Right atrium auricular region (tissue), 2 donors: ENCODE data around the gene TTC23L. TPM values are rescaled to one million over a fixed set of nuclear protein-coding genes. Genes with fewer than 3 reads are reported as not detected.

Experiments
- DNase-seq: peaks from one replicate; pipeline ENCODE4 v3.0.0-alpha.2; 2019; ENCODE audit warnings: low spot score
- H3K27ac ChIP-seq, 2 donors: fragments of 200-600 bp; sonication (generic); 1 replicate in 1 of 2; 2 replicates in 1 of 2; pipeline ENCODE4 v1.5.1; 2016 to 2019
- H3K27me3 ChIP-seq, 2 donors: fragments of 200-600 bp; sonication (generic); one replicate each; pipeline versions ENCODE4 v1.5.1 to v1.6.0; 2017 to 2019
- H3K36me3 ChIP-seq: fragments of 200-600 bp; sonication (generic); one replicate; pipeline ENCODE4 v1.5.1; 2016
- H3K4me1 ChIP-seq, 2 donors: fragments of 200-600 bp; sonication (generic); one replicate each; pipeline versions ENCODE4 v1.5.1 to v1.6.0; 2017 to 2019
- H3K4me3 ChIP-seq, 2 donors: fragments of 200-600 bp; sonication (generic); 1 replicate in 1 of 2; 2 replicates in 1 of 2; pipeline ENCODE4 v1.5.1; 2017 to 2019; ENCODE audit warnings: mild to moderate bottlenecking in 1 of 2, moderate library complexity in 1 of 2
- H3K9me3 ChIP-seq, 2 donors: fragments of 200-600 bp; sonication (generic); one replicate each; pipeline ENCODE4 v1.5.1; 2019
- total RNA-seq, 2 donors: library from RNA; depleted of rRNA; stranded (reverse); fragments of >200 nt; gene quantifications; one replicate each; pipeline ENCODE4 v1.1.0, GENCODE V29; 2016
- TF ChIP-seq, protein P1 (sequence below), 2 donors: fragments of 200-600 bp; sonication (generic); IDR thresholded peaks; one replicate each; pipeline ENCODE4 v1.5.1; 2019; ENCODE audit warnings: antibody characterized with exemption in 2 of 2

Gene TTC23L
- total RNA-seq, 2 donors from 2014 or later, result 0.28 TPM; not detected in 1

- Histone ChIP-seq H3K4me3 (no peak overlapping the region), H3K4me1 (no peaks in the 10 kb centered on the region), H3K27ac (no peak overlapping the region), H3K36me3 (no peaks in the 10 kb centered on the region), H3K27me3 (no peaks in the 10 kb centered on the region), H3K9me3 (no peaks in the 10 kb centered on the region)
- DNase-seq, result no peak
- TF ChIP-seq, protein P1, sequence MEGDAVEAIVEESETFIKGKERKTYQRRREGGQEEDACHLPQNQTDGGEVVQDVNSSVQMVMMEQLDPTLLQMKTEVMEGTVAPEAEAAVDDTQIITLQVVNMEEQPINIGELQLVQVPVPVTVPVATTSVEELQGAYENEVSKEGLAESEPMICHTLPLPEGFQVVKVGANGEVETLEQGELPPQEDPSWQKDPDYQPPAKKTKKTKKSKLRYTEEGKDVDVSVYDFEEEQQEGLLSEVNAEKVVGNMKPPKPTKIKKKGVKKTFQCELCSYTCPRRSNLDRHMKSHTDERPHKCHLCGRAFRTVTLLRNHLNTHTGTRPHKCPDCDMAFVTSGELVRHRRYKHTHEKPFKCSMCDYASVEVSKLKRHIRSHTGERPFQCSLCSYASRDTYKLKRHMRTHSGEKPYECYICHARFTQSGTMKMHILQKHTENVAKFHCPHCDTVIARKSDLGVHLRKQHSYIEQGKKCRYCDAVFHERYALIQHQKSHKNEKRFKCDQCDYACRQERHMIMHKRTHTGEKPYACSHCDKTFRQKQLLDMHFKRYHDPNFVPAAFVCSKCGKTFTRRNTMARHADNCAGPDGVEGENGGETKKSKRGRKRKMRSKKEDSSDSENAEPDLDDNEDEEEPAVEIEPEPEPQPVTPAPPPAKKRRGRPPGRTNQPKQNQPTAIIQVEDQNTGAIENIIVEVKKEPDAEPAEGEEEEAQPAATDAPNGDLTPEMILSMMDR (IDR thresholded peaks at IDR 0.05), result no peak
These were observed 26.1 kb downstream of the TTC23L start for GRCh38 chr5:34865091-34865490.

GRCh38 chr5:34866989-34867471 lies 28.1 kb downstream of the TTC23L start:
- Histone ChIP-seq H3K36me3 (no peaks in the 10 kb centered on the region), H3K4me1 (no peaks in the 10 kb centered on the region), H3K4me3 (no peak overlapping the region), H3K9me3 (no peaks in the 10 kb centered on the region), H3K27ac (no peak overlapping the region), H3K27me3 (no peaks in the 10 kb centered on the region)
- TF ChIP-seq, protein P1 (IDR thresholded peaks at IDR 0.05), result no peak
- DNase-seq, result no peak

- H3K27me3 ChIP-seq, result no peaks in the 10 kb centered on the region
- no peak overlapping the region for H3K4me3 ChIP-seq
- TF ChIP-seq, protein P1 (IDR thresholded peaks at IDR 0.05), result no peak
- no peaks in the 10 kb centered on the region for H3K4me1 ChIP-seq
- no peak for DNase-seq
- no peaks in the 10 kb centered on the region for H3K36me3 ChIP-seq
- H3K9me3 ChIP-seq, result no peaks in the 10 kb centered on the region
- no peak overlapping the region for H3K27ac ChIP-seq
These were observed 28.7 kb downstream of the TTC23L start for GRCh38 chr5:34867660-34868059.

GRCh38 chr5:34868791-34869190 lies 29.8 kb downstream of the TTC23L start:
- no peak overlapping the region for H3K27ac ChIP-seq
- H3K4me1 ChIP-seq, result no peaks in the 10 kb centered on the region
- no peak for DNase-seq
- H3K27me3 ChIP-seq, result no peaks in the 10 kb centered on the region
- H3K4me3 ChIP-seq, result no peak overlapping the region
- no peaks in the 10 kb centered on the region for H3K36me3 ChIP-seq
- no peaks in the 10 kb centered on the region for H3K9me3 ChIP-seq
- TF ChIP-seq, protein P1 (IDR thresholded peaks at IDR 0.05), result no peak

GRCh38 chr5:34869256-34869655 lies 30.3 kb downstream of the TTC23L start:
- H3K27ac ChIP-seq, result no peak overlapping the region
- no peak for DNase-seq
- H3K4me3 ChIP-seq, result no peak overlapping the region
- no peaks in the 10 kb centered on the region for H3K27me3 ChIP-seq
- no peaks in the 10 kb centered on the region for H3K4me1 ChIP-seq
- H3K9me3 ChIP-seq, result no peaks in the 10 kb centered on the region
- TF ChIP-seq, protein P1 (IDR thresholded peaks at IDR 0.05), result no peak
- no peaks in the 10 kb centered on the region for H3K36me3 ChIP-seq

DNA sequence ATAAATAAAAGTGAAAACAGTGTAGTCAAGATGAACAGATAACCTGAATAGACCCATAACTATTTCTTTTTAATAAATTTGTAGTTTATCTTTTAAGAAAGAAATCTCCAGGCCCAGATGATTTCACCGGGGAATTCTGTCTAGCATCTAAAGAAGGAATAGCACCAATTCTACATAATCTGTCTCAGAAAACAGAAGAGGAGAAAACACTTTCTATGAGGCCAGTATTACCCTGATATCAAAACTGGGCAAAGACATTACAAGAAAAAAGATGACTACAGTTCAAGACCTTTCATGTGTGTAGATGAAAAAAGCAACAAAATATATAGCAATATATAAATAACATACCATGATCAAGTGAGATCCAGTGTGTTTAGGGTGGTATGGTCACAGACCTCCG lies 31.4 kb downstream of the TTC23L start:
- TF ChIP-seq, protein P1 (IDR thresholded peaks at IDR 0.05), result no peak

More for the DNA sequence above, 31.4 kb downstream of the TTC23L start:
- Histone ChIP-seq H3K36me3 (no peaks in the 10 kb centered on the region), H3K27me3 (no peaks in the 10 kb centered on the region), H3K9me3 (peaks cover 0 to 1% of the 10 kb centered on the region in 2 donors), H3K4me1 (no peaks in the 10 kb centered on the region), H3K4me3 (no peak overlapping the region), H3K27ac (no peak overlapping the region)
- DNase-seq, result no peak
